Neuronal stem cell (in vitro differentiated cells): Measurements from ENCODE around the gene EPC2. TPM values are rescaled to one million over a fixed set of nuclear protein-coding genes. Genes with fewer than 3 reads are reported as not detected.

Experiments used
- small RNA-seq: library from polyadenylated mRNA; stranded (forward); fragments of <200 nt; extraction: miRNeasy Mini kit (QIAGEN cat#:217004); gene quantifications from one replicate; pipeline ENCODE3, GENCODE V24; 2013; ENCODE audit not compliant: insufficient read depth

Gene EPC2

Small RNA genes lying within 50 kb of the gene (small RNA-seq; reads per million reads assigned to genes)
- gene RNU2-9P (not detected), gene RPS29P8 (not detected)
